SK-N-SH (cell line): ENCODE data around the gene FOXP1. TPM values are rescaled to one million over a fixed set of nuclear protein-coding genes. Genes with fewer than 3 reads are reported as not detected.

Experiments used
- CTCF ChIA-PET: fragments of 300-600, 350-600 bp; formaldehyde crosslinking; extraction: SDS; loops from one replicate; lab custom pipeline; 2021; lab: Yijun Ruan, JAX
- POLR2A ChIA-PET: fragments of 350-600 bp; sonication (Branson Sonifier 250); formaldehyde crosslinking; extraction: SDS; loops from one replicate; lab custom pipeline; 2020; ENCODE audit warnings: antibody characterized with exemption, inconsistent platforms; lab: Yijun Ruan, JAX
- DNase-seq: peaks from one replicate; pipeline ENCODE4 v3.0.0; 2012
- H2AFZ ChIP-seq: fragments of 200-600 bp; sonication (generic); 2 replicates; pipeline ENCODE4 v1.8.1; 2016; ENCODE audit warnings: antibody characterized with exemption, mild to moderate bottlenecking, low read depth
- H3F3A ChIP-seq: fragments of 200-600 bp; sonication (generic); replicated peaks from 2 replicates; pipeline ENCODE3; 2016; ENCODE audit warnings: antibody characterized with exemption, mild to moderate bottlenecking; ENCODE audit not compliant: insufficient read depth
- H3K27ac ChIP-seq, 2 experiments: fragments of 200-500 bp in 1 of 2; fragments of 200-600 bp in 1 of 2; sonication (Bioruptor generic) in 1 of 2; sonication (generic), shearing (Covaris generic) in 1 of 2; 2 replicates each; pipeline versions ENCODE4 v1.5.1 to v1.6.1; 2014 to 2016; ENCODE audit warnings: low read depth in 2 of 2, inconsistent platforms in 1 of 2, low read length in 1 of 2, mild to moderate bottlenecking in 1 of 2, mixed read lengths in 1 of 2
- H3K27me3 ChIP-seq: fragments of 200-600 bp; sonication (generic), shearing (Covaris generic); 2 replicates; pipeline ENCODE4 v1.6.1; 2016; ENCODE audit warnings: mixed run types; ENCODE audit not compliant: insufficient read depth
- H3K36me3 ChIP-seq, 2 experiments: fragments of 200-500 bp in 1 of 2; fragments of 200-600 bp in 1 of 2; sonication (Bioruptor generic) in 1 of 2; sonication (generic) in 1 of 2; replicated peaks in 1 of 2; 2 replicates each; pipeline versions ENCODE3 to v1.5.1; 2014 to 2016; ENCODE audit warnings: low read length in 1 of 2, mild to moderate bottlenecking in 1 of 2; ENCODE audit not compliant: insufficient read depth in 2 of 2, control insufficient read depth in 1 of 2
- H3K4me1 ChIP-seq, 2 experiments: fragments of 200-500 bp in 1 of 2; fragments of 200-600 bp in 1 of 2; sonication (Bioruptor generic) in 1 of 2; sonication (generic), shearing (Covaris generic) in 1 of 2; 2 replicates each; pipeline versions ENCODE4 v1.5.1 to v1.6.1; 2014 to 2016; ENCODE audit warnings: low read depth in 1 of 2, low read length in 1 of 2, mixed run types in 1 of 2; ENCODE audit not compliant: insufficient read depth in 2 of 2, control insufficient read depth in 1 of 2
- H3K4me2 ChIP-seq: fragments of 200-600 bp; sonication (generic), shearing (Covaris generic); 2 replicates; pipeline ENCODE4 v1.6.1; 2017; ENCODE audit warnings: mixed run types
- H3K4me3 ChIP-seq, 2 experiments: fragments of 200-500 bp in 1 of 2; fragments of 200-600 bp in 1 of 2; sonication (Bioruptor generic) in 1 of 2; sonication (generic), shearing (Covaris generic) in 1 of 2; 2 replicates each; pipeline versions ENCODE4 v1.5.1 to v1.8.1; 2014 to 2016; ENCODE audit warnings: low read depth in 2 of 2, inconsistent platforms in 1 of 2, low read length in 1 of 2, mild to moderate bottlenecking in 1 of 2, mixed read lengths in 1 of 2, moderate library complexity in 1 of 2
- H3K79me2 ChIP-seq: fragments of 200-600 bp; sonication (generic); 2 replicates; pipeline ENCODE4 v1.8.1; 2017; ENCODE audit warnings: mild to moderate bottlenecking; ENCODE audit not compliant: insufficient read depth
- H3K9ac ChIP-seq: fragments of 200-600 bp; sonication (generic); 2 replicates; pipeline ENCODE4 v1.6.1; 2017; ENCODE audit warnings: mixed run types
- H3K9me2 ChIP-seq: fragments of 200-600 bp; sonication (generic); 2 replicates; pipeline ENCODE4 v1.6.1; 2017; ENCODE audit warnings: mixed run types
- H3K9me3 ChIP-seq: fragments of 200-600 bp; sonication (generic); 2 replicates; pipeline ENCODE4 v1.6.1; 2017; ENCODE audit warnings: mixed run types, mild to moderate bottlenecking, moderate library complexity
- H4K20me1 ChIP-seq: fragments of 200-600 bp; sonication (generic); 2 replicates; pipeline ENCODE4 v1.6.1; 2017; ENCODE audit warnings: mild to moderate bottlenecking, mixed run types; ENCODE audit not compliant: insufficient read depth
- FOXM1 ChIP-seq: IDR thresholded peaks from 2 replicates; pipeline ENCODE4 v1.4.0; 2012; ENCODE audit warnings: low read depth, mild to moderate bottlenecking
- POLR2AphosphoS5 ChIP-seq: IDR thresholded peaks from 2 replicates; pipeline ENCODE4 v1.6.1; 2012; ENCODE audit warnings: low read depth, low read length
- SIN3A ChIP-seq: IDR thresholded peaks from 2 replicates; pipeline ENCODE4 v1.6.1; 2012; ENCODE audit warnings: low read depth, mild to moderate bottlenecking, low read length, moderate library complexity, borderline replicate concordance
- SMC3 ChIP-seq: IDR thresholded peaks from 2 replicates; pipeline ENCODE4 v1.6.1; 2012; ENCODE audit warnings: low read depth, low read length, improper control_type of control experiment
- WGBS: methylation state at CpG from one replicate; pipeline ENCODE4 v1.1.6; 2017; ENCODE audit warnings: low lambda C conversion rate; 5-methylcytosine and 5-hydroxymethylcytosine counted together
- polyA plus RNA-seq, 3 experiments: library from polyadenylated mRNA; depleted of rRNA; stranded (reverse); fragments of >200 nt; gene quantifications; 2 replicates each; pipeline ENCODE4 v1.2.3, GENCODE V29; 2012
- TF ChIP-seq, protein P1 (sequence below): IDR thresholded peaks from 2 replicates; pipeline ENCODE4 v1.4.0; 2012; ENCODE audit warnings: low read depth, borderline replicate concordance
- TF ChIP-seq, protein P2 (sequence below): fragments of 200-600 bp; sonication (generic); IDR thresholded peaks from 2 replicates; pipeline ENCODE4 v1.6.1; 2017; ENCODE audit warnings: antibody characterized with exemption, mild to moderate bottlenecking, moderate library complexity
- TF ChIP-seq, protein P3 (sequence below): fragments of 150-350 bp; IDR thresholded peaks from 2 replicates; pipeline ENCODE4 v1.6.1; 2016; ENCODE audit warnings: mild to moderate bottlenecking, low read depth, low read length
- TF ChIP-seq, protein P4 (sequence below): IDR thresholded peaks from 2 replicates; pipeline ENCODE4; 2012

FOXP1 gene
- polyA plus RNA-seq, 1 of the 3 experiments (the other 2 are of a cell fraction), result 8.8 TPM

DNA sequence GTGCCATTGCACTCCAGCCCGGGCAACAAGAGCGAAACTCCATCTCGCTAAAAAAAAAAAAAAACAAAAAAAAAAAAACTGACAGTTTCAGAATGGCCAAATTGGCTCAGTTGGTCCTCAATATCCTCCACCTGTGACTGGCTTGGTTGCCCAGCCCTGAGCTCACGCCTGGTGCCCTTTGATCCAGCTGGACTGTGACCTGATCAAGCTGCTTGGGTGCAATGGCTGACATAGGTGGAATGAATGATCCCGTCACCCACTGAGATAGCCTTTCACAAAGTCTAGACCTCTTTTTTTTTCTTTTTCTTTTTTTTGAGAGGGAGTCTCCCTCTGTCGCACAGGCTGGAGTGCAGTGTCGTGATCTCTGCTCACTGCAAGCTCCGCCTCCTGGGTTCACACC lies 254.6 kb downstream of the FOXP1 start:
- no peak overlapping the region for H2AFZ ChIP-seq
- 95% methylated on average over 8 of the region's 8 CpGs for WGBS
- TF ChIP-seq, protein P1, sequence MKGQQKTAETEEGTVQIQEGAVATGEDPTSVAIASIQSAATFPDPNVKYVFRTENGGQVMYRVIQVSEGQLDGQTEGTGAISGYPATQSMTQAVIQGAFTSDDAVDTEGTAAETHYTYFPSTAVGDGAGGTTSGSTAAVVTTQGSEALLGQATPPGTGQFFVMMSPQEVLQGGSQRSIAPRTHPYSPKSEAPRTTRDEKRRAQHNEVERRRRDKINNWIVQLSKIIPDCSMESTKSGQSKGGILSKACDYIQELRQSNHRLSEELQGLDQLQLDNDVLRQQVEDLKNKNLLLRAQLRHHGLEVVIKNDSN, result no peak
- no peak for TF ChIP-seq SMC3
- TF ChIP-seq, protein P2, sequence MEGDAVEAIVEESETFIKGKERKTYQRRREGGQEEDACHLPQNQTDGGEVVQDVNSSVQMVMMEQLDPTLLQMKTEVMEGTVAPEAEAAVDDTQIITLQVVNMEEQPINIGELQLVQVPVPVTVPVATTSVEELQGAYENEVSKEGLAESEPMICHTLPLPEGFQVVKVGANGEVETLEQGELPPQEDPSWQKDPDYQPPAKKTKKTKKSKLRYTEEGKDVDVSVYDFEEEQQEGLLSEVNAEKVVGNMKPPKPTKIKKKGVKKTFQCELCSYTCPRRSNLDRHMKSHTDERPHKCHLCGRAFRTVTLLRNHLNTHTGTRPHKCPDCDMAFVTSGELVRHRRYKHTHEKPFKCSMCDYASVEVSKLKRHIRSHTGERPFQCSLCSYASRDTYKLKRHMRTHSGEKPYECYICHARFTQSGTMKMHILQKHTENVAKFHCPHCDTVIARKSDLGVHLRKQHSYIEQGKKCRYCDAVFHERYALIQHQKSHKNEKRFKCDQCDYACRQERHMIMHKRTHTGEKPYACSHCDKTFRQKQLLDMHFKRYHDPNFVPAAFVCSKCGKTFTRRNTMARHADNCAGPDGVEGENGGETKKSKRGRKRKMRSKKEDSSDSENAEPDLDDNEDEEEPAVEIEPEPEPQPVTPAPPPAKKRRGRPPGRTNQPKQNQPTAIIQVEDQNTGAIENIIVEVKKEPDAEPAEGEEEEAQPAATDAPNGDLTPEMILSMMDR, result no peak
- no peak for TF ChIP-seq FOXM1
- no peaks in the 10 kb centered on the region for H3K9me3 ChIP-seq
- H3K9ac ChIP-seq, result no peak overlapping the region
- no peak overlapping the region for H3K4me2 ChIP-seq
- H3K79me2 ChIP-seq, result peaks cover 65% of the 10 kb centered on the region
- no peaks in the 10 kb centered on the region for H3K4me1 ChIP-seq
- no peak overlapping the region for H3K4me3 ChIP-seq
- ChIA-PET CTCF (no interaction called here), POLR2A (no interaction called here)
- H3K36me3 ChIP-seq, result peaks cover 0 to 11% of the 10 kb centered on the region in 2 experiments
- H3F3A ChIP-seq, result no peaks in the 10 kb centered on the region
- H3K27ac ChIP-seq, result no peak overlapping the region
- DNase-seq, result no peak
- no peaks in the 10 kb centered on the region for H3K9me2 ChIP-seq
- no peaks in the 10 kb centered on the region for H4K20me1 ChIP-seq
- no peaks in the 10 kb centered on the region for H3K27me3 ChIP-seq

DNA sequence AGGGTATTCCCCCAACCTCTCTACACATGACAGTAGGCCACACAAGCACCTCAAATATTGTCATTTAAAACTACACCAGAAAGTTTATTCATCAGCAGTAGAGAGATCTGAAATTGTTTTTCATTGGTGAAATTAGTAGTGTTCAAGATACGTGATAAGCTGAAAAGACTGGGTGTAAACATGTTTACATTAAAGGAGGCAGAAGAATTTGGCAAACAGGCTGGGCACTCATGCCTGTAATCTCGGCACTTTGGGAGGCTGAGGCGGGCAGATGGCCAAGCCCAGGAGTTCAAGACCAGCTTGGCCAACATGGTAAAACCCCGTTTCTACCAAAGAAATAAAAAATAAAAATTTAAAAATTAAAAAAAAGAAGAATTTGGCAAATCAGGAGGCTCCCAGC lies 255.6 kb downstream of the FOXP1 start:
- Histone ChIP-seq H3K4me1 (no peaks in the 10 kb centered on the region), H3K9me3 (no peaks in the 10 kb centered on the region), H4K20me1 (no peaks in the 10 kb centered on the region), H3K27ac (no peak overlapping the region), H3K27me3 (no peaks in the 10 kb centered on the region), H2AFZ (no peak overlapping the region), H3K4me2 (no peak overlapping the region), H3K36me3 (peaks cover 0 to 5% of the 10 kb centered on the region in 2 experiments), H3K79me2 (peaks cover 65% of the 10 kb centered on the region), H3K9ac (no peak overlapping the region), H3K4me3 (no peak overlapping the region), H3F3A (no peaks in the 10 kb centered on the region), H3K9me2 (no peaks in the 10 kb centered on the region)
- ChIA-PET CTCF (no interaction called here), POLR2A (no interaction called here)
- WGBS, result 89% methylated on average over 4 of the region's 4 CpGs
- TF ChIP-seq, protein P3, sequence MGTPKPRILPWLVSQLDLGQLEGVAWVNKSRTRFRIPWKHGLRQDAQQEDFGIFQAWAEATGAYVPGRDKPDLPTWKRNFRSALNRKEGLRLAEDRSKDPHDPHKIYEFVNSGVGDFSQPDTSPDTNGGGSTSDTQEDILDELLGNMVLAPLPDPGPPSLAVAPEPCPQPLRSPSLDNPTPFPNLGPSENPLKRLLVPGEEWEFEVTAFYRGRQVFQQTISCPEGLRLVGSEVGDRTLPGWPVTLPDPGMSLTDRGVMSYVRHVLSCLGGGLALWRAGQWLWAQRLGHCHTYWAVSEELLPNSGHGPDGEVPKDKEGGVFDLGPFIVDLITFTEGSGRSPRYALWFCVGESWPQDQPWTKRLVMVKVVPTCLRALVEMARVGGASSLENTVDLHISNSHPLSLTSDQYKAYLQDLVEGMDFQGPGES, result no peak
- TF ChIP-seq POLR2AphosphoS5 (no peak), SIN3A (no peak)
- TF ChIP-seq, protein P4, sequence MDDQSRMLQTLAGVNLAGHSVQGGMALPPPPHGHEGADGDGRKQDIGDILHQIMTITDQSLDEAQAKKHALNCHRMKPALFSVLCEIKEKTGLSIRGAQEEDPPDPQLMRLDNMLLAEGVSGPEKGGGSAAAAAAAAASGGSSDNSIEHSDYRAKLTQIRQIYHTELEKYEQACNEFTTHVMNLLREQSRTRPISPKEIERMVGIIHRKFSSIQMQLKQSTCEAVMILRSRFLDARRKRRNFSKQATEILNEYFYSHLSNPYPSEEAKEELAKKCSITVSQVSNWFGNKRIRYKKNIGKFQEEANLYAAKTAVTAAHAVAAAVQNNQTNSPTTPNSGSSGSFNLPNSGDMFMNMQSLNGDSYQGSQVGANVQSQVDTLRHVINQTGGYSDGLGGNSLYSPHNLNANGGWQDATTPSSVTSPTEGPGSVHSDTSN, result no peak
- DNase-seq, result no peak
